Testis (tissue), 3 donors: ENCODE measurements around the gene ATF7. TPM values are rescaled to one million over a fixed set of nuclear protein-coding genes. Genes with fewer than 3 reads are reported as not detected.

Experiments
- DNase-seq: peaks from one replicate; pipeline ENCODE4 v3.0.0-alpha.2; 2019
- H3K27ac ChIP-seq, 2 donors: fragments of 200-600 bp; sonication (generic); one replicate each; pipeline ENCODE4 v1.5.1; 2019
- H3K27me3 ChIP-seq: fragments of 200-600 bp; sonication (generic); one replicate; pipeline ENCODE4 v1.5.1; 2019
- H3K36me3 ChIP-seq: fragments of 200-600 bp; sonication (generic); one replicate; pipeline ENCODE4 v1.5.1; 2017; ENCODE audit warnings: low read depth; ENCODE audit errors: missing control alignments
- H3K4me1 ChIP-seq: fragments of 200-600 bp; sonication (generic); one replicate; pipeline ENCODE4 v1.5.1; 2019
- H3K4me3 ChIP-seq, 2 donors: fragments of 200-600 bp; sonication (generic); one replicate each; pipeline ENCODE4 v1.5.1; 2017 to 2019
- H3K9me3 ChIP-seq: fragments of 200-600 bp; sonication (generic); one replicate; pipeline ENCODE4 v1.5.1; 2017
- CTCF ChIP-seq, 3 experiments: fragments of 450-650 bp in 2 of 3; fragments of 200-600 bp in 1 of 3; sonication (generic) in 1 of 3; IDR thresholded peaks; one replicate each; pipeline ENCODE4 v1.5.1; 2016 to 2019; ENCODE audit warnings: antibody characterized with exemption in 3 of 3, mild to moderate bottlenecking in 2 of 3, moderate library complexity in 1 of 3
- POLR2A ChIP-seq: fragments of 450-650 bp; IDR thresholded peaks from one replicate; pipeline ENCODE4 v1.6.1; 2017; ENCODE audit warnings: antibody characterized with exemption, mild to moderate bottlenecking, moderate library complexity
- WGBS, 2 donors: methylation state at CpG; one replicate each; pipeline ENCODE4 v1.1.5; 2018; 5-methylcytosine and 5-hydroxymethylcytosine counted together
- intact Hi-C: fragments of 100-400 bp; cut with DNase I; formaldehyde crosslinking; loops from one replicate; pipeline ENCODE4 v1.15.1; 2023; ENCODE audit warnings: low total_unique reads
- polyA plus RNA-seq: library from polyadenylated mRNA; stranded (reverse); fragments of 350-450 nt; fragmentation: Illumina TruSeq; extraction: RNeasy Lipid Tissue Mini Kit (QIAGEN cat#74804); gene quantifications from one replicate; pipeline ENCODE4 v1.2.3, GENCODE V29; 2014; ENCODE audit warnings: low read depth, low replicate concordance; ENCODE audit not compliant: insufficient read depth
- total RNA-seq, 2 donors: library from RNA; depleted of rRNA; stranded (reverse); fragments of >200 nt; gene quantifications; one replicate each; pipeline ENCODE4 v1.2.3, GENCODE V29; 2016

ATF7 gene
- total and polyA plus RNA-seq, 3 donors from 2014 or later = 31.6 to 59.8 (median 55.1) TPM

DNA sequence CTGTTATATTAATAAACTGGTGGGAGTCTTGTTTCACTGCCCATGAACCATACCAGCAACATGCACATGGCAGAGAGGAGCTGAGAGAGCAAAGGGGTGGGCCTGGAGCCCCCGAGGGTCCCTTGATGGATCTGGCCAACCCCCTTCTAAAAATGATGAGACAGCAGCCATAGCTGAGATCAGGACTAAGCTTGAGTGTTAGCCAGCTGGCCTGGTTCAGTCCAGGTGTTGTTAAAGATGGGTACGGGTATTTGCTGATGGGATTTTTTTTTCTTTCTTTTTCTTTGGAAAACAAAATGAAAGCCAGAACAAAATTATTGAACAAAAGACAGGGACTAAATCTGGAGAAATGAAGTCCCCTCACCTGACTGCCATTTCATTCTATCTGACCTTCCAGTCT lies 158.3 kb downstream of the ATF7 start:
- H3K9me3 ChIP-seq = no peaks in the 10 kb centered on the region
- H3K36me3 ChIP-seq = peaks cover 7% of the 10 kb centered on the region
- no peak for TF ChIP-seq CTCF (IDR thresholded peaks at IDR 0.05)
- TF ChIP-seq POLR2A = no peak
- H3K4me3 ChIP-seq = no peak overlapping the region
- intact Hi-C loops = no loop called here
- no peak overlapping the region for H3K27ac ChIP-seq
- peaks cover 23% of the 10 kb centered on the region for H3K4me1 ChIP-seq
- WGBS, 2 donors = 60 to 75% methylated on average over 2 of the region's 2 CpGs
- DNase-seq = no peak
- no peaks in the 10 kb centered on the region for H3K27me3 ChIP-seq

DNA sequence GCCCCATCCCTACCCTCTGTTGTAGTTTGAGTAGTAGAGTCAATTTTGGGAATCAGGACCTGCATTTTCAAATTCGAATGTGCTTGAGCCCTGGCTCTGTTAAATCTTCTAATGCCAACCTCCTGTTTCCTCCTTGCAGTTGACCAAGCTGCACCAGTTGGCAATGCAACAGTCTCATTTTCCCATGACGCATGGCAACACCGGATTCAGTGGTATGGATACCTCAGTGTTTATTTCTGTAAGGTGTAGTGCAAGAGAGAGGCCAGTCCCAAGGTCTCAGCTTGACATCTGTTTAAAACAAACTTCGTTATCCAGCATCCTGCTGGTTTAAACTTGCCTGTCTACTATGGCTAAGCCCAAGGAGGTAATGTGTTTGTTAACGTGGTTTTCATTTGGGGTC lies 159.1 kb downstream of the ATF7 start:
- DNase-seq = no peak
- TF ChIP-seq POLR2A = no peak
- no peak for TF ChIP-seq CTCF (IDR thresholded peaks at IDR 0.05)
- intact Hi-C loops = no loop called here
- Histone ChIP-seq H3K36me3 (peaks cover 7% of the 10 kb centered on the region), H3K4me3 (no peak overlapping the region), H3K27ac (no peak overlapping the region), H3K4me1 (peaks cover 15% of the 10 kb centered on the region), H3K27me3 (no peaks in the 10 kb centered on the region), H3K9me3 (no peaks in the 10 kb centered on the region)
- WGBS, 2 donors = 68 to 78% methylated on average over 5 of the region's 5 CpGs

- Histone ChIP-seq H3K4me1 (peaks cover 12% of the 10 kb centered on the region), H3K36me3 (peaks cover 7% of the 10 kb centered on the region), H3K27ac (no peak overlapping the region), H3K27me3 (no peaks in the 10 kb centered on the region), H3K9me3 (no peaks in the 10 kb centered on the region), H3K4me3 (no peak overlapping the region)
- TF ChIP-seq POLR2A (no peak), CTCF (IDR thresholded peaks at IDR 0.05) (no peak)
- no peak for DNase-seq
- 75 to 76% methylated on average over 4 of the region's 4 CpGs for WGBS, 2 donors
- intact Hi-C loops = no loop called here
These were observed 159.5 kb downstream of the ATF7 start for GRCh38 chr12:53466640-53467039.

DNA sequence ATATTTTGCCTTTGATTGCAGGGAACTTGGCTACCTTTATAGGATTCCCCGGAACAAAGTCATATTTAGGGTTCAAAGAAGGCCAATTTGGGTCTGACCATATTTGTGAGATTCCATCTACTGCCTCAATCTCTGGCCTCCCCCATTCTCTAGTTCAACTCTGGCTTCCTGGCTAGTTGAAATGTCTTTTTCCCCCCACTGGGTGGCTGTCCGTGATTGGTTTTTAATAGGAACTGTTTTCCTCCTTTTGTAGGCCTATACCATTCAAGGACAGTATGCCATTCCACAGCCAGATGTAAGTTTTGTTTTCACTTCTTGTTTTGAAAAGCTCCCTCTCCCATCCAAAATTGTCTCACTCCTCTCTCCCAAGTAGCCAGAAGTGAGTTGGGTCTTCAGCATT lies 160.5 kb downstream of the ATF7 start:
- Histone ChIP-seq H3K4me1 (peaks cover 10% of the 10 kb centered on the region), H3K27me3 (no peaks in the 10 kb centered on the region), H3K9me3 (no peaks in the 10 kb centered on the region), H3K27ac (no peak overlapping the region), H3K4me3 (no peak overlapping the region), H3K36me3 (peaks cover 7% of the 10 kb centered on the region)
- WGBS, 2 donors = 54 to 55% methylated on average over 2 of the region's 2 CpGs
- intact Hi-C loops = no loop called here
- DNase-seq = no peak
- TF ChIP-seq POLR2A (no peak), CTCF (IDR thresholded peaks at IDR 0.05) (no peak)

DNA sequence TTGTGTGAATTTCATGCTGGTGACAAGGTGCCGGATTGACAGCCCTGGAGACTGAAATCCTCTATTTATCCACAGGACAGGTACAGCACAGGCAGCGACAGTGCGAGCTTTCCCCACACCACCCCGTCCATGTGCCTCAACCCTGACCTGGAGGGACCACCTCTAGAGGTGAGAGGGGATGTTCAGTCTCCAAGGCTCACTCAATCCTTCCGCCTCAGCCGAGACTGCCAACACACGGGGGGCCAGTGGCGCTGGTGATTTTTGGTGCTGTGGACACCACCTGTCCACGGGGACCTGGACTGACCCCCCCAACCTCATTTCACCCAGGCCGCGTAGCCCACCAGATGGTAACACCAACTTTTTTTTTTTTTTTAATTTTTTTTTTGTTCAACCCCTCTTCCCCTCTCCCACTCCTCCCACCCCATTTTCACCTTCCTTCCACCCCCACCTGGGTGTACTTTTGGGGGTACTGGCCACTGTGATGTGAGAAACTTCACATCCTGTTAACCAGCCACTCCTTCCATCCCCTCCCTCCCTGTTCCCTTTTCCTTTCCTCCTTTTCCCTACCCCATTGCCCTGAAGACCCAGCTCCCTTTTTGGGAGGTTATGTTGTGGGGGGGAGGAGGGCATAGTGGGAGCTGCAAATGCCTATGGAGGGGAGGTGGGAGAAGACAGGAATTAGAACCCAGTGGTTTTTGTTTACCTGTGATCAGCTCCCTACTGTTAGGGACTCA lies 161.3 kb downstream of the ATF7 start:
- no peaks in the 10 kb centered on the region for H3K9me3 ChIP-seq
- H3K4me3 ChIP-seq = no peak overlapping the region
- intact Hi-C loops = no loop called here
- peaks cover 10% of the 10 kb centered on the region for H3K4me1 ChIP-seq
- DNase-seq = no peak
- WGBS, 2 donors = 81 to 87% methylated on average over 11 of the region's 11 CpGs
- peak overlapping the region in 1 of 2 donors; percentile 18 for H3K27ac ChIP-seq
- peaks cover 7% of the 10 kb centered on the region for H3K36me3 ChIP-seq
- no peaks in the 10 kb centered on the region for H3K27me3 ChIP-seq
- TF ChIP-seq POLR2A (no peak), CTCF (IDR thresholded peaks at IDR 0.05) (no peak)
